DMS 273 treated with DMSO at 0.1 percent for 48 hours (cell line): ENCODE results near the gene TKFC.
A peak's percentile ranks its signal among the peaks of the same experiment; 100 is the strongest.

Experiments
- DNase-seq: peaks from one replicate; lab custom pipeline; 2025; lab: John Stamatoyannopoulos, UW

Gene TKFC

GRCh38 chr11:61345170-61345610, 12.2 kb downstream of the TKFC start:
- no peak for DNase-seq

GRCh38 chr11:61345954-61346843, 13.2 kb downstream of the TKFC start:
- no peak for DNase-seq

- DNase-seq = no peak
These were observed 15.0 kb downstream of the TKFC start for GRCh38 chr11:61347916-61348461.

- no peak for DNase-seq
These were observed 16.2 kb downstream of the TKFC start for GRCh38 chr11:61349189-61349751.

GRCh38 chr11:61349916-61350315, 16.9 kb downstream of the TKFC start:
- no peak for DNase-seq

GRCh38 chr11:61350336-61350735, 17.3 kb downstream of the TKFC start:
- DNase-seq = no peak

GRCh38 chr11:61350803-61351202, 17.8 kb downstream of the TKFC start:
- DNase-seq = no peak

GRCh38 chr11:61352038-61352437, 19.0 kb downstream of the TKFC start:
- DNase-seq = no peak

- no peak for DNase-seq
These were observed 20.4 kb downstream of the TKFC start for GRCh38 chr11:61353131-61354067.

GRCh38 chr11:61354208-61354607, 21.2 kb downstream of the TKFC start:
- DNase-seq = no peak

GRCh38 chr11:61356706-61357105, 23.7 kb downstream of the TKFC start:
- DNase-seq = no peak

GRCh38 chr11:61357233-61357893, 24.3 kb downstream of the TKFC start:
- no peak for DNase-seq

GRCh38 chr11:61357894-61358239, 24.8 kb downstream of the TKFC start:
- DNase-seq = no peak

- DNase-seq = no peak
These were observed 25.5 kb downstream of the TKFC start for GRCh38 chr11:61358566-61358965.

- no peak for DNase-seq
These were observed 26.5 kb downstream of the TKFC start for GRCh38 chr11:61359516-61359915.

- DNase-seq = no peak
These were observed 28.3 kb downstream of the TKFC start for GRCh38 chr11:61361237-61361740.

GRCh38 chr11:61361741-61362541, 28.9 kb downstream of the TKFC start, which contains the start of the genes CYB561A3 and TMEM138:
CYB561A3 (minus strand) TSS chr11:61361882; CDS start chr11:61356713, 5,169 bp downstream.
TMEM138 (plus strand) TSS chr11:61362374; CDS start chr11:61364391, 2,017 bp downstream.
- peak; percentile 74 for DNase-seq

GRCh38 chr11:61362542-61362875, 29.5 kb downstream of the TKFC start:
- DNase-seq = no peak

GRCh38 chr11:61364012-61364675, 31.1 kb downstream of the TKFC start:
- DNase-seq = no peak

- no peak for DNase-seq
These were observed 34.4 kb downstream of the TKFC start for GRCh38 chr11:61367406-61367805.
